HepG2 (cell line): ENCODE data around the gene CTU2. TPM values are rescaled to one million over a fixed set of nuclear protein-coding genes. Genes with fewer than 3 reads are reported as not detected.

Source experiments
- HCFC1 ChIP-seq: fragments of 150-350 bp; IDR thresholded peaks from 2 replicates; pipeline ENCODE4 v1.6.1; 2014; ENCODE audit warnings: low read depth, low read length
- HDAC1 ChIP-seq: sonication (generic); formaldehyde crosslinking; IDR thresholded peaks from 2 replicates; pipeline ENCODE4 v1.5.1; 2020; ENCODE audit warnings: mild to moderate bottlenecking, missing genetic modification reagents
- NCOA5 ChIP-seq: sonication (generic); formaldehyde crosslinking; IDR thresholded peaks from 2 replicates; pipeline ENCODE4 v1.4.0; 2020; ENCODE audit warnings: missing genetic modification reagents
- NFIB ChIP-seq: sonication (generic); formaldehyde crosslinking; IDR thresholded peaks from 2 replicates; pipeline ENCODE4 v1.9.0; 2021; ENCODE audit warnings: missing genetic modification reagents, mild to moderate bottlenecking, borderline replicate concordance
- PRMT3 ChIP-seq: sonication (generic); formaldehyde crosslinking; IDR thresholded peaks from 2 replicates; pipeline ENCODE4 v1.8.1; 2022; ENCODE audit warnings: low read depth, mild to moderate bottlenecking, moderate library complexity, missing genetic modification reagents, borderline replicate concordance
- SNAPC2 ChIP-seq: sonication (generic); formaldehyde crosslinking; IDR thresholded peaks from 2 replicates; pipeline ENCODE4 v1.8.1; 2022; ENCODE audit warnings: mild to moderate bottlenecking, missing genetic modification reagents
- SPEN ChIP-seq: sonication (generic); formaldehyde crosslinking; IDR thresholded peaks from 2 replicates; pipeline ENCODE4 v1.5.1; 2020; ENCODE audit warnings: low read depth, mild to moderate bottlenecking, missing genetic modification reagents
- TGIF2 ChIP-seq: IDR thresholded peaks from 2 replicates; pipeline ENCODE4 v1.6.1; 2016; ENCODE audit warnings: control low read depth, missing compliant biosample characterization
- TSC22D2 ChIP-seq: sonication (generic); formaldehyde crosslinking; IDR thresholded peaks from 2 replicates; pipeline ENCODE4 v1.5.1; 2020; ENCODE audit warnings: missing genetic modification reagents, mild to moderate bottlenecking, borderline replicate concordance
- ZNF589 ChIP-seq: sonication (generic); formaldehyde crosslinking; conservative IDR thresholded peaks from 2 replicates; pipeline ENCODE4 v1.8.0; 2022; ENCODE audit warnings: mild to moderate bottlenecking, moderate library complexity, missing genetic modification reagents
- ZNF781 ChIP-seq: sonication (generic); formaldehyde crosslinking; IDR thresholded peaks from 2 replicates; pipeline ENCODE4 v1.5.1; 2020; ENCODE audit warnings: borderline replicate concordance, mild to moderate bottlenecking, missing genetic modification reagents; ENCODE audit errors: not compliant biosample characterization
- polyA plus RNA-seq, 8 experiments: library from polyadenylated mRNA; depleted of rRNA in 3 of 8; stranded (reverse) in 7 of 8; unstranded in 1 of 8; fragments of >200 nt; fragmentation: Illumina TruSeq in 4 of 8; extraction: Trizol in 4 of 8; gene quantifications; 2 replicates each; pipeline versions ENCODE4 v1.2.1 to v1.2.3, GENCODE V29; 2011 to 2016; ENCODE audit warnings: low read depth in 4 of 8, missing spikeins in 1 of 8, mixed read lengths in 1 of 8; ENCODE audit not compliant: insufficient read depth in 1 of 8
- total RNA-seq, 5 experiments: library from RNA; depleted of rRNA; stranded (reverse); fragments of >200 nt; fragmentation: Illumina TruSeq; extraction: Trizol; gene quantifications; 2 replicates each; pipeline ENCODE4 v1.2.3, GENCODE V29; 2016; ENCODE audit warnings: low read depth in 1 of 5
- TF ChIP-seq, protein P1 (sequence below): sonication (generic); formaldehyde crosslinking; conservative IDR thresholded peaks from 2 replicates; pipeline ENCODE4 v1.8.1; 2023; ENCODE audit warnings: missing genetic modification reagents
- TF ChIP-seq, protein P2 (sequence below): sonication (generic); formaldehyde crosslinking; IDR thresholded peaks from 2 replicates; pipeline ENCODE4 v1.4.0; 2020; ENCODE audit warnings: mild to moderate bottlenecking, missing genetic modification reagents
- TF ChIP-seq, protein P3 (sequence below): IDR thresholded peaks from 2 replicates; pipeline ENCODE4 v1.6.1; 2016; ENCODE audit warnings: mild to moderate bottlenecking, missing biosample characterization, missing genetic modification reagents
- TF ChIP-seq, protein P4 (sequence below): sonication (generic); formaldehyde crosslinking; IDR thresholded peaks from 2 replicates; pipeline ENCODE4 v1.5.0; 2020; ENCODE audit warnings: missing genetic modification reagents
- TF ChIP-seq, protein P5 (sequence below): sonication (generic); formaldehyde crosslinking; conservative IDR thresholded peaks from 2 replicates; pipeline ENCODE4 v1.4.0; 2020; ENCODE audit warnings: missing genetic modification reagents
- TF ChIP-seq, protein P6 (sequence below): sonication (generic); formaldehyde crosslinking; IDR thresholded peaks from 2 replicates; pipeline ENCODE4 v1.4.0; 2020; ENCODE audit warnings: missing genetic modification reagents, borderline replicate concordance

Gene CTU2
- total and polyA plus RNA-seq, 2 of the 13 experiments (the other 11 are each of a cell fraction or from before 2014, with no cell fraction given): 13.3 to 21.9 TPM

- TF ChIP-seq, protein P1, sequence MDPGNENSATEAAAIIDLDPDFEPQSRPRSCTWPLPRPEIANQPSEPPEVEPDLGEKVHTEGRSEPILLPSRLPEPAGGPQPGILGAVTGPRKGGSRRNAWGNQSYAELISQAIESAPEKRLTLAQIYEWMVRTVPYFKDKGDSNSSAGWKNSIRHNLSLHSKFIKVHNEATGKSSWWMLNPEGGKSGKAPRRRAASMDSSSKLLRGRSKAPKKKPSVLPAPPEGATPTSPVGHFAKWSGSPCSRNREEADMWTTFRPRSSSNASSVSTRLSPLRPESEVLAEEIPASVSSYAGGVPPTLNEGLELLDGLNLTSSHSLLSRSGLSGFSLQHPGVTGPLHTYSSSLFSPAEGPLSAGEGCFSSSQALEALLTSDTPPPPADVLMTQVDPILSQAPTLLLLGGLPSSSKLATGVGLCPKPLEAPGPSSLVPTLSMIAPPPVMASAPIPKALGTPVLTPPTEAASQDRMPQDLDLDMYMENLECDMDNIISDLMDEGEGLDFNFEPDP (CRISPR knock-in tag): no peak
- no peak for TF ChIP-seq NCOA5 (CRISPR knock-in tag)
- 0 out of 2 replicates have a peak, but pooled peaks have one; percentile 6 for TF ChIP-seq ZNF589
- no peak for TF ChIP-seq TSC22D2 (CRISPR knock-in tag)
- no peak for TF ChIP-seq HDAC1
- TF ChIP-seq, protein P2, sequence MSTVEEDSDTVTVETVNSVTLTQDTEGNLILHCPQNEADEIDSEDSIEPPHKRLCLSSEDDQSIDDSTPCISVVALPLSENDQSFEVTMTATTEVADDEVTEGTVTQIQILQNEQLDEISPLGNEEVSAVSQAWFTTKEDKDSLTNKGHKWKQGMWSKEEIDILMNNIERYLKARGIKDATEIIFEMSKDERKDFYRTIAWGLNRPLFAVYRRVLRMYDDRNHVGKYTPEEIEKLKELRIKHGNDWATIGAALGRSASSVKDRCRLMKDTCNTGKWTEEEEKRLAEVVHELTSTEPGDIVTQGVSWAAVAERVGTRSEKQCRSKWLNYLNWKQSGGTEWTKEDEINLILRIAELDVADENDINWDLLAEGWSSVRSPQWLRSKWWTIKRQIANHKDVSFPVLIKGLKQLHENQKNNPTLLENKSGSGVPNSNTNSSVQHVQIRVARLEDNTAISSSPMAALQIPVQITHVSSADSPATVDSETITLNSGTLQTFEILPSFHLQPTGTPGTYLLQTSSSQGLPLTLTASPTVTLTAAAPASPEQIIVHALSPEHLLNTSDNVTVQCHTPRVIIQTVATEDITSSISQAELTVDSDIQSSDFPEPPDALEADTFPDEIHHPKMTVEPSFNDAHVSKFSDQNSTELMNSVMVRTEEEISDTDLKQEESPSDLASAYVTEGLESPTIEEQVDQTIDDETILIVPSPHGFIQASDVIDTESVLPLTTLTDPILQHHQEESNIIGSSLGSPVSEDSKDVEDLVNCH (CRISPR knock-in tag): no peak
- TF ChIP-seq, protein P3, sequence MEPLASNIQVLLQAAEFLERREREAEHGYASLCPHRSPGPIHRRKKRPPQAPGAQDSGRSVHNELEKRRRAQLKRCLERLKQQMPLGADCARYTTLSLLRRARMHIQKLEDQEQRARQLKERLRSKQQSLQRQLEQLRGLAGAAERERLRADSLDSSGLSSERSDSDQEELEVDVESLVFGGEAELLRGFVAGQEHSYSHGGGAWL (CRISPR knock-in tag): no peak
- no peak for TF ChIP-seq PRMT3 (CRISPR knock-in tag)
- no peak for TF ChIP-seq ZNF781 (CRISPR knock-in tag)
- no peak for TF ChIP-seq SPEN (CRISPR knock-in tag)
- TF ChIP-seq SNAPC2 (CRISPR knock-in tag): no peak
- no peak for TF ChIP-seq NFIB (CRISPR knock-in tag)
- no peak for TF ChIP-seq HCFC1
- TF ChIP-seq, protein P4, sequence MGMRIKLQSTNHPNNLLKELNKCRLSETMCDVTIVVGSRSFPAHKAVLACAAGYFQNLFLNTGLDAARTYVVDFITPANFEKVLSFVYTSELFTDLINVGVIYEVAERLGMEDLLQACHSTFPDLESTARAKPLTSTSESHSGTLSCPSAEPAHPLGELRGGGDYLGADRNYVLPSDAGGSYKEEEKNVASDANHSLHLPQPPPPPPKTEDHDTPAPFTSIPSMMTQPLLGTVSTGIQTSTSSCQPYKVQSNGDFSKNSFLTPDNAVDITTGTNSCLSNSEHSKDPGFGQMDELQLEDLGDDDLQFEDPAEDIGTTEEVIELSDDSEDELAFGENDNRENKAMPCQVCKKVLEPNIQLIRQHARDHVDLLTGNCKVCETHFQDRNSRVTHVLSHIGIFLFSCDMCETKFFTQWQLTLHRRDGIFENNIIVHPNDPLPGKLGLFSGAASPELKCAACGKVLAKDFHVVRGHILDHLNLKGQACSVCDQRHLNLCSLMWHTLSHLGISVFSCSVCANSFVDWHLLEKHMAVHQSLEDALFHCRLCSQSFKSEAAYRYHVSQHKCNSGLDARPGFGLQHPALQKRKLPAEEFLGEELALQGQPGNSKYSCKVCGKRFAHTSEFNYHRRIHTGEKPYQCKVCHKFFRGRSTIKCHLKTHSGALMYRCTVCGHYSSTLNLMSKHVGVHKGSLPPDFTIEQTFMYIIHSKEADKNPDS (CRISPR knock-in tag): no peak
- no peak for TF ChIP-seq TGIF2 (CRISPR knock-in tag)
- TF ChIP-seq, protein P5, sequence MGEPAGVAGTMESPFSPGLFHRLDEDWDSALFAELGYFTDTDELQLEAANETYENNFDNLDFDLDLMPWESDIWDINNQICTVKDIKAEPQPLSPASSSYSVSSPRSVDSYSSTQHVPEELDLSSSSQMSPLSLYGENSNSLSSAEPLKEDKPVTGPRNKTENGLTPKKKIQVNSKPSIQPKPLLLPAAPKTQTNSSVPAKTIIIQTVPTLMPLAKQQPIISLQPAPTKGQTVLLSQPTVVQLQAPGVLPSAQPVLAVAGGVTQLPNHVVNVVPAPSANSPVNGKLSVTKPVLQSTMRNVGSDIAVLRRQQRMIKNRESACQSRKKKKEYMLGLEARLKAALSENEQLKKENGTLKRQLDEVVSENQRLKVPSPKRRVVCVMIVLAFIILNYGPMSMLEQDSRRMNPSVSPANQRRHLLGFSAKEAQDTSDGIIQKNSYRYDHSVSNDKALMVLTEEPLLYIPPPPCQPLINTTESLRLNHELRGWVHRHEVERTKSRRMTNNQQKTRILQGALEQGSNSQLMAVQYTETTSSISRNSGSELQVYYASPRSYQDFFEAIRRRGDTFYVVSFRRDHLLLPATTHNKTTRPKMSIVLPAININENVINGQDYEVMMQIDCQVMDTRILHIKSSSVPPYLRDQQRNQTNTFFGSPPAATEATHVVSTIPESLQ (CRISPR knock-in tag): no peak
- TF ChIP-seq, protein P6, sequence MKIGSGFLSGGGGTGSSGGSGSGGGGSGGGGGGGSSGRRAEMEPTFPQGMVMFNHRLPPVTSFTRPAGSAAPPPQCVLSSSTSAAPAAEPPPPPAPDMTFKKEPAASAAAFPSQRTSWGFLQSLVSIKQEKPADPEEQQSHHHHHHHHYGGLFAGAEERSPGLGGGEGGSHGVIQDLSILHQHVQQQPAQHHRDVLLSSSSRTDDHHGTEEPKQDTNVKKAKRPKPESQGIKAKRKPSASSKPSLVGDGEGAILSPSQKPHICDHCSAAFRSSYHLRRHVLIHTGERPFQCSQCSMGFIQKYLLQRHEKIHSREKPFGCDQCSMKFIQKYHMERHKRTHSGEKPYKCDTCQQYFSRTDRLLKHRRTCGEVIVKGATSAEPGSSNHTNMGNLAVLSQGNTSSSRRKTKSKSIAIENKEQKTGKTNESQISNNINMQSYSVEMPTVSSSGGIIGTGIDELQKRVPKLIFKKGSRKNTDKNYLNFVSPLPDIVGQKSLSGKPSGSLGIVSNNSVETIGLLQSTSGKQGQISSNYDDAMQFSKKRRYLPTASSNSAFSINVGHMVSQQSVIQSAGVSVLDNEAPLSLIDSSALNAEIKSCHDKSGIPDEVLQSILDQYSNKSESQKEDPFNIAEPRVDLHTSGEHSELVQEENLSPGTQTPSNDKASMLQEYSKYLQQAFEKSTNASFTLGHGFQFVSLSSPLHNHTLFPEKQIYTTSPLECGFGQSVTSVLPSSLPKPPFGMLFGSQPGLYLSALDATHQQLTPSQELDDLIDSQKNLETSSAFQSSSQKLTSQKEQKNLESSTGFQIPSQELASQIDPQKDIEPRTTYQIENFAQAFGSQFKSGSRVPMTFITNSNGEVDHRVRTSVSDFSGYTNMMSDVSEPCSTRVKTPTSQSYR (CRISPR knock-in tag): no peak
Observed at GRCh38 chr16:88743693-88744576, 37.6 kb downstream of the CTU2 start (continued).
